Stimulated activated CD4-positive, alpha-beta T cell treated with anti-CD3 and anti-CD28 coated beads, Interleukin-4, amount 100 ng/mL, for 48 hours (primary cell): ENCODE data around the gene MMP25.
"Not testable (repeated sequence)": the region's sequence is repeated elsewhere in the genome, so short reads cannot be mapped to it uniquely, and the experiment has no call there.

Source experiments
- DNase-seq, 2 donors: peaks; one replicate each; pipeline ENCODE4 v3.0.0-alpha.2; 2020; ENCODE audit warnings: low read depth in 2 of 2

The MMP25 gene

GRCh38 chr16:3030222-3031212, 15.8 kb upstream of the MMP25 start:
- DNase-seq: no peak

DNA sequence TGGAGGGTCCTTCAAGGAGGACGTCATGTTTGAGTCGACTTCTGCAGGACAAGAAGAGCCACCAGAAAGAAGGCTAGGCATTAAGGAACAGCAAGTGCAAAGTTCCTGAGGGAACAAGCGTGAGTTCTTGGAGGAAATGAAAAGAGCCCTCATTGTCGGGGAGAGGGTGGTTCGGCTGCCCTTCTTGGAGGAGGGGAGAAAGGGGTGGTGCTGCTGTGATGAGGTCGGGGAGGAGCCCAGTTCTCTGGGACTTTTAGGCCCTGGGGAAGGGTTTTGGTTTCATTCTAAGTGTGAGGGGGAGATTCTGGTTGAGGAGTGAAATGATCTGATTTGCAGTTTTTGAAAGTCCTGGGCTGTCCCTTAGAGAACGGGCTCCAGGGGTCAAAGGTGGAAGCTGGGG, 13.7 kb upstream of the MMP25 start:
- no peak for DNase-seq

GRCh38 chr16:3035289-3035971, 10.9 kb upstream of the MMP25 start:
- no peak for DNase-seq

- DNase-seq: no peak
These were observed 10.2 kb upstream of the MMP25 start for GRCh38 chr16:3035972-3036725.

DNA sequence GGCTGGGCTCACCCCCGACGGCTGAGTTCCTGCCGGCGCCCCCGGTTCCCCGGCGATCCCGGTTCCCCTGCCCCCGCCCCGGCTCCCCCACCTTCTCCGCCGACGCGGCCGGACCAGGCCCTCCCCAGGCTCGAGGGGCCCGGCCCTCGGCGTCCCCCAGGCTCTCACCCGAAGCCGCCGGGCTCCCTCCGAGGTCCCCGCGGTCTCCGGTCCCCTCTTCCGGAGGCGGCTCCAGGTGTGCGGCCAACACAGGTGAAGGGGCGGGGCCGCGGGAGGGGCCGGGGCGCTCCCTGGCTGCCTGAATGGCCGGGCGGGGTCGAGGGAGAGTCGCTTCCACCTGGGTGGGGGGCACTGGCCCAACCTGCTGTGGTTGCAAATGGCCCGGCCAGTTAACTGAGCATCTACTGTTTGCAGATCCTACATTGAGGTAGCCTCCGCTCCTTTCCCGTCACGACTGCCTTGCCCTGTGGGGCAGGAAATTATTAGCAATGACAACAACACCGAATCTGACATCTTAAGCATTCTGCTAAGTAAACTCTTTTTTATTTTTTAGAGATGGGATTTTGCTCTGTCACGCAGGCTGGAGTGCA, 9.5 kb upstream of the MMP25 start, which contains the start of gene BICDL2:
Gene BICDL2, minus strand, starts transcription at position 219 of the 590 bp plus-strand sequence. CDS start 1,448 bp downstream, outside the sequence.
- DNase-seq: no peak

GRCh38 chr16:3038256-3038655, 8.1 kb upstream of the MMP25 start:
- DNase-seq: no peak

GRCh38 chr16:3038896-3039295, 7.5 kb upstream of the MMP25 start:
- no peak for DNase-seq

GRCh38 chr16:3042376-3042775, 4.0 kb upstream of the MMP25 start:
- DNase-seq: no peak

DNA sequence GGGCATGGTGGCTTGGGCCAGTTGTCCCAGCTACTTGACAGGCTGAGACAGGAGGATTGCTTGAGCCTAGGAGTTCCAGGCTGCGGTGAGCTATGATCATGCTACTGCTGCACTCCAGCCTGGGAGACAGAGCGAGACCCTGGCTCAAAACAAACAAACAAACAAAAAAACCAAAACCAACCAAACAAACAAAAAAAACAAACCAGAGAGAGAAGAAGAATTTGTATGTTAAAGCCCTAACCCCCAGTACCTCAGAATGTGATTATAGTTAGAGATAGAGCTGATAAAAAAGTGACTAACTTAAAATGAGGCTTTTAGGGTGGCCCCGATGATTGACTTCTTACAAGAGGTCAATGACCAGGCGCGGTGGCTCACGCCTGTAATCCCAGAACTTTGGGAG, 1.7 kb upstream of the MMP25 start:
- no peak for DNase-seq

DNA sequence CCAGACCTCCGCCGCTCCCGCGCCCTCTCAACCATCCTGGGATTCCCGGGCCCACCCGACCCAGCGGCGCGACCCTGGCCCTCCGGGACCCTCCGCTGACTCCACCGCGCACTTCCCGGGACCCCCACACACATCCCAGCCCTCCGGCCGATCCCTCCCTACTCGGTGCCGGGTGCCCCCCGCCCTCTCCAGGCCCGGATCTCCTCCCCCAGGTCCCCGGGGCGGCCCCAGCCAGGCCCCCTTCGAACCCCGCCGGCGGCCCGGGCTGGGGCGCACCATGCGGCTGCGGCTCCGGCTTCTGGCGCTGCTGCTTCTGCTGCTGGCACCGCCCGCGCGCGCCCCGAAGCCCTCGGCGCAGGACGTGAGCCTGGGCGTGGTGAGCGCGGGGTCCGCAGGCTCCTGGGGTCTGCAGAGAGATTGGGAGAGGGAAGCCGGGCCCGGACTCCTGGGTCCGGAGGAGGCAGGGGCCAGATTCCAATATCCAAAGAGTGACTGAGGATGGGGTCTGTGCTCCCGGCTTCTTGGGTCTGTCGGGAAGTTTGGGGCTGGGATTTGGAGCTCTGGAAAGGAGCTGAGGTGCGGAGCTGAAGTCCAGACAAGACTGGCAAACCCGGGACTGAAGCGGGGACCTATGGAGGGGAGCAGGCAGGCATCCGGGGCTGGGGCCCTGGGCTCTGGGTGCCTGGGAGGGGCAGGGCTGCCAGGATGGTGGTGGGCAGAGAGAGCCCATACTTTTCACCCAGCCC, 453 bp downstream of the MMP25 start:
- DNase-seq: no peak

DNA sequence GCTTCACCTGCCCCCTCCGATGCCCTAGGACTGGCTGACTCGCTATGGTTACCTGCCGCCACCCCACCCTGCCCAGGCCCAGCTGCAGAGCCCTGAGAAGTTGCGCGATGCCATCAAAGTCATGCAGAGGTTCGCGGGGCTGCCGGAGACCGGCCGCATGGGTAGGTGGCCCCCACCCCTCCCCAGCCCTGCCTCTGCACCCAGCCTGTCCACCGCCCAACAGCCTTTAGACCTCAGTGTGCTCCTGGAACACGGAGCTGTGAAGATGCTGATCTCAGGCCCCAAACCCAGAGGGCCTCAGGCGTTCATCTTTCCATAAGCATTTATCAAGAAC, 993 bp downstream of the MMP25 start:
- no peak for DNase-seq

- no peak for DNase-seq
These were observed 3.6 kb downstream of the MMP25 start for GRCh38 chr16:3049921-3050481.

GRCh38 chr16:3050487-3050886, 4.1 kb downstream of the MMP25 start:
- DNase-seq: no peak

- no peak for DNase-seq
These were observed 4.6 kb downstream of the MMP25 start for GRCh38 chr16:3051009-3051408.

GRCh38 chr16:3051494-3051893, 5.1 kb downstream of the MMP25 start:
- DNase-seq: no peak

DNA sequence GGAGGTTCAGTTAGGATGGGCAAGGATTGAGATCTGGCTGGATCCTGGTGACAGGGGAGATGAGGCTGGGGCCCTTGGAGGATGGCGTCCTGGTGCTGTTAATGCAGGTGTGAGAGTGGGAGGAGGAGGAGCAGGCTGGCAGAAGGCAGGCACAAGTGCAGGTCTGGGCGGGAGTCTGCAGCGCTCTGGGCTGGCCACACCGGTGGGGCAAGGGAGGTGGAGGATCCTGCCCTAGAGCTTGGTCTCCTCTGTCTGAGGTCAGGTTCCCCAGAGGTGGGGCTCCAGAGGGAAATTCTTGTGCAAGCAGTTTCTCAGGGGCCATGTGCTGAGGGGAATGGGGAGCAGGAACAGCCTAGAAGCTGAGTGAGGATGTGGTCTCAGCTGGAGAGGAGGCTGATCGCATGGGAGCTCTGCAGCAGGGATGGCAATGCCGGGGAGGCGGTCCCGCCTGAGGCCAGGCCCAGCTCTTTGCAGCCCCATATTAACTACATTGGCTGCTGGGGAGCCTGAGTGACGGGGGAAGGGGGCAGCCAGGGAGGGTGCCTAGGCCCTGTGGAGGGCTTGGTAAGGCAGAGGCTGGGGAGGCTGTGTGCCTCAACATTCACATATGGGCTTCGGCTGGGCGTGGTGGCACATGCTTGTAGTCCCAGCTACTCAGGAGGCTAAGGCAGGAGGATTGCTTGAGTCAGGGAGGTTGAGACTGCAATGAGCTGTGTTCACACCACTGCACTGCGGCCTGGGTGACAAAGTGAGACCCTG, 6.4 kb downstream of the MMP25 start:
- DNase-seq: not testable (repeated sequence)

GRCh38 chr16:3053330-3053710, 7.0 kb downstream of the MMP25 start:
- DNase-seq: not testable (repeated sequence)

- DNase-seq: no peak
These were observed 8.8 kb downstream of the MMP25 start for GRCh38 chr16:3054965-3055733.

- DNase-seq: not testable (repeated sequence)
These were observed 9.4 kb downstream of the MMP25 start for GRCh38 chr16:3055734-3056115.
